HepG2 (cell line): ENCODE measurements around the gene HDGF. TPM values are rescaled to one million over a fixed set of nuclear protein-coding genes. Genes with fewer than 3 reads are reported as not detected.

ENCODE experiments used
- BRCA1 ChIP-seq: sonication (generic); formaldehyde crosslinking; IDR thresholded peaks from 2 replicates; pipeline ENCODE4 v1.4.0; 2020; ENCODE audit warnings: missing genetic modification reagents
- CAMTA2 ChIP-seq: sonication (generic); formaldehyde crosslinking; IDR thresholded peaks from 2 replicates; pipeline ENCODE4 v1.4.0; 2020; ENCODE audit warnings: mild to moderate bottlenecking, missing genetic modification reagents, borderline replicate concordance
- ELF1 ChIP-seq: sonication (generic); formaldehyde crosslinking; IDR thresholded peaks from 2 replicates; pipeline ENCODE4 v1.4.0; 2020; ENCODE audit warnings: missing genetic modification reagents
- MAFF ChIP-seq: IDR thresholded peaks from 2 replicates; pipeline ENCODE4 v1.6.1; 2011; ENCODE audit warnings: low read depth, low read length, improper control_type of control experiment
- SMARCE1 ChIP-seq: fragments of 450-650 bp; IDR thresholded peaks from 2 replicates; pipeline ENCODE4 v1.6.1; 2017; ENCODE audit warnings: borderline replicate concordance
- YEATS2 ChIP-seq: sonication (generic); formaldehyde crosslinking; IDR thresholded peaks from 2 replicates; pipeline ENCODE4 v1.4.0; 2020; ENCODE audit warnings: missing genetic modification reagents, borderline replicate concordance
- ZNF557 ChIP-seq: sonication (generic); formaldehyde crosslinking; IDR thresholded peaks from 2 replicates; pipeline ENCODE4 v1.4.0; 2020; ENCODE audit warnings: missing genetic modification reagents
- ZNF672 ChIP-seq: sonication (generic); formaldehyde crosslinking; IDR thresholded peaks from 2 replicates; pipeline ENCODE4 v1.8.1; 2022; ENCODE audit warnings: missing genetic modification reagents
- ZNF703 ChIP-seq: sonication (generic); formaldehyde crosslinking; IDR thresholded peaks from 2 replicates; pipeline ENCODE4 v1.5.1; 2020; ENCODE audit warnings: missing genetic modification reagents, mild to moderate bottlenecking, moderate library complexity, borderline replicate concordance
- ZNF724P ChIP-seq: sonication (generic); formaldehyde crosslinking; IDR thresholded peaks from 2 replicates; pipeline ENCODE4 v1.8.0; 2022; ENCODE audit warnings: missing genetic modification reagents, borderline replicate concordance
- ZSCAN30 ChIP-seq: sonication (generic); formaldehyde crosslinking; IDR thresholded peaks from 2 replicates; pipeline ENCODE4 v1.5.0; 2020; ENCODE audit warnings: mild to moderate bottlenecking, missing genetic modification reagents
- polyA plus RNA-seq, 8 experiments: library from polyadenylated mRNA; depleted of rRNA in 3 of 8; stranded (reverse) in 7 of 8; unstranded in 1 of 8; fragments of >200 nt; fragmentation: Illumina TruSeq in 4 of 8; extraction: Trizol in 4 of 8; gene quantifications; 2 replicates each; pipeline versions ENCODE4 v1.2.1 to v1.2.3, GENCODE V29; 2011 to 2016; ENCODE audit warnings: low read depth in 4 of 8, missing spikeins in 1 of 8, mixed read lengths in 1 of 8; ENCODE audit not compliant: insufficient read depth in 1 of 8
- total RNA-seq, 5 experiments: library from RNA; depleted of rRNA; stranded (reverse); fragments of >200 nt; fragmentation: Illumina TruSeq; extraction: Trizol; gene quantifications; 2 replicates each; pipeline ENCODE4 v1.2.3, GENCODE V29; 2016; ENCODE audit warnings: low read depth in 1 of 5
- TF ChIP-seq, protein P1 (sequence below): sonication (generic); formaldehyde crosslinking; IDR thresholded peaks from 2 replicates; pipeline ENCODE4 v1.9.0; 2021; ENCODE audit warnings: missing genetic modification reagents, borderline replicate concordance
- TF ChIP-seq, protein P2 (sequence below): sonication (generic); formaldehyde crosslinking; IDR thresholded peaks from 2 replicates; pipeline ENCODE4 v1.9.0; 2022; ENCODE audit warnings: missing genetic modification reagents, mild to moderate bottlenecking, borderline replicate concordance
- TF ChIP-seq, protein P3 (sequence below): sonication (generic); formaldehyde crosslinking; IDR thresholded peaks from 2 replicates; pipeline ENCODE4 v1.4.0; 2020; ENCODE audit warnings: missing genetic modification reagents, borderline replicate concordance
- TF ChIP-seq, protein P4 (sequence below): sonication (generic); formaldehyde crosslinking; conservative IDR thresholded peaks from 2 replicates; pipeline ENCODE4 v1.4.0; 2020; ENCODE audit warnings: missing genetic modification reagents
- TF ChIP-seq, protein P5 (sequence below): sonication (generic); formaldehyde crosslinking; IDR thresholded peaks from 2 replicates; pipeline ENCODE4 v1.5.0; 2020; ENCODE audit warnings: missing genetic modification reagents
- TF ChIP-seq, protein P6 (sequence below): sonication (generic); formaldehyde crosslinking; IDR thresholded peaks from 2 replicates; pipeline ENCODE4 v1.8.0; 2022; ENCODE audit warnings: missing genetic modification reagents, mild to moderate bottlenecking, moderate library complexity, borderline replicate concordance

HDGF gene
- total and polyA plus RNA-seq, 2 of the 13 experiments (the other 11 are each of a cell fraction or from before 2014, with no cell fraction given) = 156 to 196 TPM

DNA sequence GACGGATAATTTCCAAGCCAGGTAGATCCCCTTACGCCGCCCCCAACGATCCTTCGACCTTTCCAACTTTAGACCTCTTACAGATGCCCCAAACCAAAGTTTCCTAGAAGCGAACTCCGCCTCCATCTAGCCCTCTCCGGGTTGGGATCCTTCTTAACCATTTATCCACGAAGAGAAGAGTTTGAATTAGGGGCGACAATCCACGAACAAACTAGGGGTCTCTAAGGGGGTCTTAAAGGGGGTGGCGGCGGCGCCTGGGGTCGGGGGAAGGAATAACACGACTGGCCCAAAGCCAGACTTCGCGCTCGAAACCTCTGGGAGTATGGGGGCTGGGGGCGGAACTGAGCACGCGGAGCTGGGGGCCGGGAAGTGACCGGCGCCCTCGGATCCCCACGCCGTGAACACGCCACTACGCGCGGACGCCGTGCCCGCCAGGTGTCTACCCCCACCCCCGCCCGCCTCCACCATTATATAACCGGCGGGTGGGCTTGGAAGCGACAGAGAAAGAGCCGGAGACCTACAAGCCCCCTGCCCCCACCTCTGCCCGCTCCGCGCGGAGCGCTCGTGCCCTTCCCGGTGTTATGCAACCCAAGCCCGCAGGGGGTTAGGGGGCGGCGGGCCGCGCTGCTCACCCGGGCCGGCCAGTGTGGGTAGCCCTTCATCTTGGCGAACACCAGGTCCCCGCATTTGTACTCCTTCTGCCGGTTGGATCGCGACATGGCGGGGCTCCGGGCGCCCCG is 594 bp downstream of the HDGF start (continued):
- TF ChIP-seq, protein P1, sequence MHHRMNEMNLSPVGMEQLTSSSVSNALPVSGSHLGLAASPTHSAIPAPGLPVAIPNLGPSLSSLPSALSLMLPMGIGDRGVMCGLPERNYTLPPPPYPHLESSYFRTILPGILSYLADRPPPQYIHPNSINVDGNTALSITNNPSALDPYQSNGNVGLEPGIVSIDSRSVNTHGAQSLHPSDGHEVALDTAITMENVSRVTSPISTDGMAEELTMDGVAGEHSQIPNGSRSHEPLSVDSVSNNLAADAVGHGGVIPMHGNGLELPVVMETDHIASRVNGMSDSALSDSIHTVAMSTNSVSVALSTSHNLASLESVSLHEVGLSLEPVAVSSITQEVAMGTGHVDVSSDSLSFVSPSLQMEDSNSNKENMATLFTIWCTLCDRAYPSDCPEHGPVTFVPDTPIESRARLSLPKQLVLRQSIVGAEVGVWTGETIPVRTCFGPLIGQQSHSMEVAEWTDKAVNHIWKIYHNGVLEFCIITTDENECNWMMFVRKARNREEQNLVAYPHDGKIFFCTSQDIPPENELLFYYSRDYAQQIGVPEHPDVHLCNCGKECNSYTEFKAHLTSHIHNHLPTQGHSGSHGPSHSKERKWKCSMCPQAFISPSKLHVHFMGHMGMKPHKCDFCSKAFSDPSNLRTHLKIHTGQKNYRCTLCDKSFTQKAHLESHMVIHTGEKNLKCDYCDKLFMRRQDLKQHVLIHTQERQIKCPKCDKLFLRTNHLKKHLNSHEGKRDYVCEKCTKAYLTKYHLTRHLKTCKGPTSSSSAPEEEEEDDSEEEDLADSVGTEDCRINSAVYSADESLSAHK (CRISPR knock-in tag) = no peak
- TF ChIP-seq, protein P2, sequence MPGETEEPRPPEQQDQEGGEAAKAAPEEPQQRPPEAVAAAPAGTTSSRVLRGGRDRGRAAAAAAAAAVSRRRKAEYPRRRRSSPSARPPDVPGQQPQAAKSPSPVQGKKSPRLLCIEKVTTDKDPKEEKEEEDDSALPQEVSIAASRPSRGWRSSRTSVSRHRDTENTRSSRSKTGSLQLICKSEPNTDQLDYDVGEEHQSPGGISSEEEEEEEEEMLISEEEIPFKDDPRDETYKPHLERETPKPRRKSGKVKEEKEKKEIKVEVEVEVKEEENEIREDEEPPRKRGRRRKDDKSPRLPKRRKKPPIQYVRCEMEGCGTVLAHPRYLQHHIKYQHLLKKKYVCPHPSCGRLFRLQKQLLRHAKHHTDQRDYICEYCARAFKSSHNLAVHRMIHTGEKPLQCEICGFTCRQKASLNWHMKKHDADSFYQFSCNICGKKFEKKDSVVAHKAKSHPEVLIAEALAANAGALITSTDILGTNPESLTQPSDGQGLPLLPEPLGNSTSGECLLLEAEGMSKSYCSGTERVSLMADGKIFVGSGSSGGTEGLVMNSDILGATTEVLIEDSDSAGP (CRISPR knock-in tag) = no peak
- TF ChIP-seq ZNF724P (CRISPR knock-in tag) (no peak), ZNF557 (CRISPR knock-in tag) (no peak), ZSCAN30 (no peak), ZNF672 (no peak), SMARCE1 (no peak), ZNF703 (CRISPR knock-in tag) (no peak), BRCA1 (CRISPR knock-in tag) (no peak), YEATS2 (CRISPR knock-in tag) (no peak), CAMTA2 (CRISPR knock-in tag) (peak; percentile 73; the same call in 1 of the 2 replicates), MAFF (no peak), ELF1 (CRISPR knock-in tag) (0 out of 2 replicates have a peak, but pooled peaks have one; percentile 13)
- TF ChIP-seq, protein P3, sequence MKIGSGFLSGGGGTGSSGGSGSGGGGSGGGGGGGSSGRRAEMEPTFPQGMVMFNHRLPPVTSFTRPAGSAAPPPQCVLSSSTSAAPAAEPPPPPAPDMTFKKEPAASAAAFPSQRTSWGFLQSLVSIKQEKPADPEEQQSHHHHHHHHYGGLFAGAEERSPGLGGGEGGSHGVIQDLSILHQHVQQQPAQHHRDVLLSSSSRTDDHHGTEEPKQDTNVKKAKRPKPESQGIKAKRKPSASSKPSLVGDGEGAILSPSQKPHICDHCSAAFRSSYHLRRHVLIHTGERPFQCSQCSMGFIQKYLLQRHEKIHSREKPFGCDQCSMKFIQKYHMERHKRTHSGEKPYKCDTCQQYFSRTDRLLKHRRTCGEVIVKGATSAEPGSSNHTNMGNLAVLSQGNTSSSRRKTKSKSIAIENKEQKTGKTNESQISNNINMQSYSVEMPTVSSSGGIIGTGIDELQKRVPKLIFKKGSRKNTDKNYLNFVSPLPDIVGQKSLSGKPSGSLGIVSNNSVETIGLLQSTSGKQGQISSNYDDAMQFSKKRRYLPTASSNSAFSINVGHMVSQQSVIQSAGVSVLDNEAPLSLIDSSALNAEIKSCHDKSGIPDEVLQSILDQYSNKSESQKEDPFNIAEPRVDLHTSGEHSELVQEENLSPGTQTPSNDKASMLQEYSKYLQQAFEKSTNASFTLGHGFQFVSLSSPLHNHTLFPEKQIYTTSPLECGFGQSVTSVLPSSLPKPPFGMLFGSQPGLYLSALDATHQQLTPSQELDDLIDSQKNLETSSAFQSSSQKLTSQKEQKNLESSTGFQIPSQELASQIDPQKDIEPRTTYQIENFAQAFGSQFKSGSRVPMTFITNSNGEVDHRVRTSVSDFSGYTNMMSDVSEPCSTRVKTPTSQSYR (CRISPR knock-in tag) = peak; percentile 40; the same call in 1 of the 2 replicates
- TF ChIP-seq, protein P4, sequence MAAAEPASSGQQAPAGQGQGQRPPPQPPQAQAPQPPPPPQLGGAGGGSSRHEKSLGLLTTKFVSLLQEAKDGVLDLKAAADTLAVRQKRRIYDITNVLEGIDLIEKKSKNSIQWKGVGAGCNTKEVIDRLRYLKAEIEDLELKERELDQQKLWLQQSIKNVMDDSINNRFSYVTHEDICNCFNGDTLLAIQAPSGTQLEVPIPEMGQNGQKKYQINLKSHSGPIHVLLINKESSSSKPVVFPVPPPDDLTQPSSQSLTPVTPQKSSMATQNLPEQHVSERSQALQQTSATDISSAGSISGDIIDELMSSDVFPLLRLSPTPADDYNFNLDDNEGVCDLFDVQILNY = no peak
- TF ChIP-seq, protein P5, sequence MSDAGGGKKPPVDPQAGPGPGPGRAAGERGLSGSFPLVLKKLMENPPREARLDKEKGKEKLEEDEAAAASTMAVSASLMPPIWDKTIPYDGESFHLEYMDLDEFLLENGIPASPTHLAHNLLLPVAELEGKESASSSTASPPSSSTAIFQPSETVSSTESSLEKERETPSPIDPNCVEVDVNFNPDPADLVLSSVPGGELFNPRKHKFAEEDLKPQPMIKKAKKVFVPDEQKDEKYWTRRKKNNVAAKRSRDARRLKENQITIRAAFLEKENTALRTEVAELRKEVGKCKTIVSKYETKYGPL = peak; percentile 89
- TF ChIP-seq, protein P6, sequence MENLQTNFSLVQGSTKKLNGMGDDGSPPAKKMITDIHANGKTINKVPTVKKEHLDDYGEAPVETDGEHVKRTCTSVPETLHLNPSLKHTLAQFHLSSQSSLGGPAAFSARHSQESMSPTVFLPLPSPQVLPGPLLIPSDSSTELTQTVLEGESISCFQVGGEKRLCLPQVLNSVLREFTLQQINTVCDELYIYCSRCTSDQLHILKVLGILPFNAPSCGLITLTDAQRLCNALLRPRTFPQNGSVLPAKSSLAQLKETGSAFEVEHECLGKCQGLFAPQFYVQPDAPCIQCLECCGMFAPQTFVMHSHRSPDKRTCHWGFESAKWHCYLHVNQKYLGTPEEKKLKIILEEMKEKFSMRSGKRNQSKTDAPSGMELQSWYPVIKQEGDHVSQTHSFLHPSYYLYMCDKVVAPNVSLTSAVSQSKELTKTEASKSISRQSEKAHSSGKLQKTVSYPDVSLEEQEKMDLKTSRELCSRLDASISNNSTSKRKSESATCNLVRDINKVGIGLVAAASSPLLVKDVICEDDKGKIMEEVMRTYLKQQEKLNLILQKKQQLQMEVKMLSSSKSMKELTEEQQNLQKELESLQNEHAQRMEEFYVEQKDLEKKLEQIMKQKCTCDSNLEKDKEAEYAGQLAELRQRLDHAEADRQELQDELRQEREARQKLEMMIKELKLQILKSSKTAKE = no peak
